NCI-H2107 treated with DMSO at 0.1 percent for 48 hours (cell line): ENCODE measurements around the gene MPC2.
"Not testable (repeated sequence)": the region's sequence is repeated elsewhere in the genome, so short reads cannot be mapped to it uniquely, and the experiment has no call there.

ENCODE experiments used
- DNase-seq: peaks from one replicate; lab custom pipeline; 2025; ENCODE audit not compliant: unreplicated experiment; lab: John Stamatoyannopoulos, UW

Gene MPC2

DNA sequence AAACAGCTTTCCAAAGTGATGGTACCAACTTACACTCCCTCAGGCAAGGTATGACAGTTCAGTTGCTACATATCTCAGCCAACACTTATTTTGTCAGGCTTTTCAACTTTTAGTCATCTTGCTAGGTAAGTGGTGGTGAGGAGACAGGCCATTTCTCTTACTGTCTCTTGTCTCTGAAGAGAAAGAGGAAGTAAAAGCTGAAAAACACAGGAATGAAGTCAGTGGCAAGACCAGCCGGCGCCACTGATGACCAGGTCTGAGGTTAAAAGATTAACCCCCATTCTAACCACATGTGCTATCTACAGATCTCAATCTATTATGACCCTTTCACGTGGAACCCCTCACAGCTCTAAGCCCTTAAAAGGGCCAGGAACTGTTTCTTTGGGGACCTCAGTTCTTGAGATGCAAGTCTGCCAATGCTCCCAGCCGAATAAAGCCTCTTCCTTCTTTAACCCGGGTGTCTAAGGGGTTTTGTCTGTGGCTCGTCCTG is 27.1 kb downstream of the MPC2 start:
- no peak for DNase-seq

DNA sequence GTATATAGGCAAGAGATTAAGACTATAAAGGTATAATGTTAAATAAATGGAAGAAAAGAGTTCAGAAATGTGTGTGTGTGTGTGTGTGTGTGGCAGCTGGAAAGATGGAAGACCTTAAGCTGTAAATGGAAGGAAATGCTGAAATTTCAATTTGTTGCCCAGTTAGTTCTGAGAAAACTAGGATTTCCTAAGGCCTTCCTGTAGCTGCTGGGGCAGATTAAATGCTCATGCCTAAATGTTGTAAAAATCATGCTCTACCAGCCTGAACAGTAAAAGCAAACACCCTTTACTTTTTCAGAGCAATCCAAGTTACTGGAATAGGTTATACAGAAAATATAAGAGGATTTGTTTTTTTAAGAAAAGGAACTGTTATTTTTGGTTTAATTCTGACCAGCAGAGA is 31.2 kb downstream of the MPC2 start:
- no peak for DNase-seq

DNA sequence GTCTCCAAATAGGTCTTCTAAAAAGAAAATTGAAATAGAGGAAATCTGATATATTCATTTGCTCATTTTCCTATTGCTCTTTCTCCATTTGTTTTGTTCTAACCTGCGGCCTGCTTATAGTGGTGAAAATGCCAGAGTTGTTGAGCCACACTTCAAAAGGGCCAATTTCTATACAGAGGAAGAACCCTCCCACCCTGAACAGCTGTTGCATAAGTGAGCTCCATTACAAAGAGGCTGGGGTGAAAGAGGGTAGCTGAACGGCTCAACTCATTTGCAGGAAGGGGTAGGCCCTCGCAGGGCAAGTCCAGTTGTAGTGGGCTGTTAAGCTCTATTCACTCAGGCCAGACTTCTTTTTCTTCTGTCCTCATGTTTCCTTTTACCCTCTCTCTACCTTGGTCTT is 31.7 kb downstream of the MPC2 start:
- DNase-seq, result peak; percentile 77

DNA sequence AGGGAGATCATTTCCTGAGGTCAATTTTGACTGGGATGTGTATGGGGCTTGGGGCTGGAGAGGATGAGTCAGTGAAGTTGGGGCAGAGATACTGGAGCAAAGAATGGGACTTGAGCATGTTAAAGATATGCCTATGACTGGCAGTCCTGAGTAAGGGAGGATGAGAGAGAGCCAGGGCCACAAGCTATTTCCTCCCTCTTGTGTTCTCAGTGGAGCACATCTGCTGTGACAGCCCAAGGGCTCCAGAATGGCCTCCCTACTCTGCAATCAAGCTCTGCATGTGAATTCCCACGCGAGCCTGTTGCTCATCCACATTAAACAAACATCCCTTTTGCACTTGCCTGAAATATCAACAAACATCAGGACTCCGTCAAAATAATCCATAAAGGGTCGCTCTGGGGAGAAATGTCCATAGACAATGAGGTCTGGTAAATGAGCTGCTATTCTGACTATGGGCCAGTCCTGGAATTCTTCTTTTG is 32.2 kb downstream of the MPC2 start:
- DNase-seq, result peak; percentile 51

DNA sequence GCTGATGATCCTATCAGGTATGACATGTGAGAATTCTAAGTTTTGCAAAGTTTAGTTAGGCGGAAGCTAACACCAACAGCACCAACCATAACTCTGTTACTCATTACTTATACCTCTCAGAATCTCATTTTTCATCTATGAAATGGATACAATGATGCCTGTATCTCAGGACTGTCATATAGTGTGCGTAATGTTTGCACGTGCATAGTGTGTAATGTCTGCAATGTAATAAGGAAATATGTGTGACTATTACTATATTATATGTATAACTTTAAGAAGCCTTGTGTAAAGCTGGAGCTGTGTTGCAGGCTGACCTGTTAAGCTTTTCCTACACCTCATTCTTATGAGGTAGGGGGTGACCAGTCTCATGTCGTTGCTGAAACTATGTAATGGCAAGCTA is 36.0 kb downstream of the MPC2 start:
- no peak for DNase-seq

DNA sequence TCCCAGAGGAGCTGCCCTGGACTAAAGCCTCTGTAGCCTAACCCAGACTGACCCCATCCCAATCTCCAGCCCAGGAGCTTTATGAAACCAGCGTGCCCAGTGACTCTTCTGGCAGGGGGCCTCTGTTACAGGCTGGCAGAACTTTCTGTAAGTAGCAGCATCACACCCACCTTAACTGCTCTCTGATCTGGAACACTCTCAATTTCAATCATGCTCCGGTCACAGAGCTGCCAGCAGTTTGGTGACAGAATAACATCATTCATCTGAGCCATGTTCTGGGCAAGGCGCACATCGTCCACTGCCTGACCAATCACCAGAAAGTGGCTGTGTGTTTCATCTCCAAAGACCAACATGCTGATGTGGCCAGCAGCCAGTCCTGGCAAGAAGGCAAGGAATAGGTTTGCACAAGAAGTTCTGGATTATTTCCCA is 37.6 kb downstream of the MPC2 start:
- no peak for DNase-seq

DNA sequence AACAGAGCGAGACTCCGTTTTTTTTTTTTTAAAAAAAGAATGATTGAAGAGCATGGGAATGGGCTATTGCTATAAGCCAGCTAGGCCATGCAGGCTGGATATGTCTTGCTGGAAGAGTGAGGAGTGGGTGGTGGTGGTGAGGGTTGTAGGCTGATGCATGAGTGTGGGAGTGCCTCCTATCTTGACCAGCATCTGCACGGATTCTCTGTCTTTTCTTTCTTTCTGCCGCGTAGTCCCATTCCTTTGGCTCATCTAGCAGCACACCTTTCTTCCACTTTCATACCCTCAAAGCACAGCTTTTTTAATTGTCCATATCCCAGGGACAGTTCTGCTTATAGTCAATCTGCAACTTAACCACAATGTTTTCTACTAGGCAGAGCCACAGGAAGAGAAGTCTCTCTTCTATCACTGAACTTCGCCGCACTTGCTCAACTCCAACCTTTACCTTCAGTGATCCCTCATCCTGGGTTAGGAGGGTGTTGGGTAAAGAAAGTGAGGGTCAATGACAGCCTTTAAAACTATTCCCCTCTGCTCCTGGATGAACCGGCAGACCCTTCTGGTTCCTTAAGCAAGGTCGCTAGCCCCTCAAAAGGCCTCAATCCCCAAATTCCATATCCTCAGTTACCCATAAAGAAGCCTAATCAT is 38.2 kb downstream of the MPC2 start:
- DNase-seq, result no peak

DNA sequence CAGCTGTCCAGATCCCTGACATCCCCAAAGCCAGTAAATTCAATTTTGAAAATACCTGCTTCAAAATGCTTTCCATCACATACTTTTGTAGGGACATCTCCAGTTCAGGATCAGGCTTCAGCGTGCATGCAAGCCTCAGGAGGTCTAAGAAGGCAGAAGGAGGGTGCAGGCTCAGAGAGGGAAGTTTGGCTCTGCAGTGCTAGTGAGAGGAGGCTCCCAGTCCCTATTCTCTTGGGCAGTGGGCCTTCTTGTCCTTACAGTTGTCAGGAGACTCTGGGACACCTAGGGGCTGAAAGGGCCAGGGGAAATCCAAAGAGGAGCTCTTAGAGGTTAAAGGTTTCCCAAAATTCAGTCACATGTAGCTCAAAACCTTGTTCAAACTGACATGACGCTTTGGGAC is 43.1 kb downstream of the MPC2 start:
- no peak for DNase-seq

DNA sequence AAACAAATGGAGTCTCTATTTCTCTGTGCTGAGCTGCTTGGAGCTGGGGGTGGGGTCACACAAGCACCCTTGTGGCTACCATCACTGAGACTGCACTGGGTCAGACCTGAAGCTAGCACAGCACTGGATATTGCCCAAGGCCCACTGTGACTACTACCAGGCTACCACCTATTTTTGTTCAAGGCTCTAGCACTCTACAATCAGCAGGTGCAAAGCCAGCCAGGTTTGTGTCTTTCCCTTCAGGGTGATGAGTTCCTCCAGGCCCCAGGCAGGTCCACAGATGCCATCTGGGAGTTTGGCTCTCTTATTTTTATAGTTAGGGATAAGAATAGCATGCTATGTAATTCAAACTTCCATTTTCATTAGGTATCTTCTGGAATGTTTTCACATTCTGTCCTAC is 46.5 kb downstream of the MPC2 start:
- no peak for DNase-seq

DNA sequence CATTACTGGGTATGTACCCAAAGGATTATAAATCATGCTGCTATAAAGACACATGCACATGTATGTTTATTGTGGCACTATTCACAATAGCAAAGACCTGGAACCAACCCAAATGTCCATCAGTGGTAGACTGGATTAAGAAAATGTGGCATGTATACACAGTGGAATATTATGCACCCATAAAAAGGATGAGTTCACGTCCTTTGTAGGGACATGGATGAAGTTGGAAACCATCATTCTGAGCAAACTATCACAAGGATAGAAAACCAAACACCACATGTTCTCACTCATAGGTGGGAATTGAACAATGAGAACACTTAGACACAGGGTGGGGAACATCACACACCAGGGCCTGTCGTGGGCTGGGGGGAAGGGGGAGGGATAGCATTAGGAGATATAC is 49.7 kb downstream of the MPC2 start:
- DNase-seq, result not testable (repeated sequence)

DNA sequence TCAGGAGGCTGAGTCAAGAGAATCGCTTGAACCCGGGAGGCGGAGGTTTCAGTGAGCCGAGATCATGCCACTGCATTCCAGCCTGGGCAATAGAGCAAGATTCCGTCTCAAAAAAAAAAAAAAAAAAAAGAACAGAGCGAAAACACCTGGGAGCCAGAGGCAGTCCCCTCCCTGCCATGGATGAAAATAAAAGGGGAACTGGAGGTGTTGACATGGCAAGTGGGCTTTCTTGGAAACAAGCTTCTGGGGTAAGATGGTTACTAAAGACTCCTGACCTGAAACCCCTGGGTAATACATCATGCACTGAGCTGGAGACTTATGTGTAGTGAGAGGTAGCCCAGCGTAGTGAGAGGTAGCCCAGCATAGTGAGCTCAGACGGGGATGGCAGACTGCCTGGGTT is 54.5 kb downstream of the MPC2 start:
- DNase-seq, result no peak

DNA sequence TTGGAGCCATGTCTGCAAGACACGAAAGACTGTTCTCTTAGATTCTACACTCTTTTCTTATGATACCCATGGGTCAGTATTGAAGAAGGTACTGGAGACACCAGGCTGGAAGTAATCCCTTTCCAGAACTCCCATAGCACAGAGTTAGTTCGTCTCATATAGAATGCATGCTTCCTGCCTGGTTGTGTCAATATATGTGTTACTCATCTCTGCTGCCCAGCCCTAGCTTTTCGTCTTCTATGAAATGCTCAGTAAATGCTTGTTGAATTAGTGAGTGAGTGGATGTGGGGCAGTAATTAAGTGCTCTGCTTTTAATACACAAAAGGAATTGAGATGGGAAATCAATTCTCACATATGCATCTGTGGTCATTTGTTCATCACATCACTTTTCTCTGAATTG is 55.1 kb downstream of the MPC2 start:
- DNase-seq, result no peak

DNA sequence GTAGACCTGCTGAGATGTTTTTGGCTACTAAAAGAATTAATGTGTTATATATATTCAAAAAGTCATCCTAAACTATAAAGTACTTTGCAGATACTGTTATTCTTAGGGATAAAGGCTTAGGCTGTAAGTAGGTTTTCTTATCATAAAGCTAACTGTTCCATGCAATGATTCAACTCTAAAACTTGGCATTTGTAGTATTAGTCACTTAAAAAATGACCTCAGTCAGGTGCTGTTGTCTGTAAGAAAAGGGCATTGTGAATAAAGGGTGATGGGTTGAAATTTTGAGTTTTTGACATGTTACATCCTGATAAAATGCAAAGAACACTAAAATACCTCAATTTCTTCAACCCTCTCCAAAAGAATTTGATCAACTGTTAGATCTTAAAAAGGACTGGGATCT is 55.8 kb downstream of the MPC2 start:
- no peak for DNase-seq

DNA sequence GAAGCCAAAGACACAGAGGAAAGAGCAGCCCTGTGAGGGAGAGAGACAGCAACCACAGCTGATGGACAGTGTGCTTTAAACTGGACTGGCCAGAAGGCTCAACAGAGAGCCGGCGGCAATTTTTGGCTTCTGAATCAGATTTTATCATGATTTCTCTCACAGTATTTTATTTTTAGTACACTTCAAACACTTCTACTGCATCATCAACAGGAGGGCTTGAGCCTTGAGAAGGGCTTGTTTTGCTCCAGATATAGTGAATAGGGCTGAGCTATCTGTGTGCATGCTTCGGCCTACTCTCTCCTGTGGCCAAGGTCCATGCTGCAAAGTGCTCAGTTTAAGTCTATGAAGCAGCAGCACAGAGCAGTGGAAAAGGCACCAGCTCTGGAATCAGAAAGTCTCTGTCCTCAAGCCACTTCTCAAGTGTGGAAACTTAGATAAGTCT is 56.3 kb downstream of the MPC2 start:
- DNase-seq, result no peak

DNA sequence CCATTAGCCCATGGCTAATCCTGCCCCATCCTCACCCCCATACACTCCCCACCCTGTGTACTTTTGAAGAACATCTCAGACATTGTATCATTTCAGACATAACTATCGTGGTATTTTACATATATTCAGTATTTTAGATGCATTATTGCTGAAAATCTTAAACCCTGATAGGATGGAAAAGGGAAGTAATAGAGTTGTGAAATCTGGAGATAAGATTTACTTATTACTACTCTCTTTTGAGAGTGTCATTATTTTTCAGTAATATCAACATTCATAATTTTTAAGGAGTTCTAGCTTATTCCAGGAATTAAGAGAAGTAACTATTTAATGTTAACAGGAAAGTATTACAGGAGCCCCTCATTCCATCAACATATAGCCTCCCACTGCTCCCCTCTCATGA is 57.4 kb downstream of the MPC2 start:
- DNase-seq, result no peak

DNA sequence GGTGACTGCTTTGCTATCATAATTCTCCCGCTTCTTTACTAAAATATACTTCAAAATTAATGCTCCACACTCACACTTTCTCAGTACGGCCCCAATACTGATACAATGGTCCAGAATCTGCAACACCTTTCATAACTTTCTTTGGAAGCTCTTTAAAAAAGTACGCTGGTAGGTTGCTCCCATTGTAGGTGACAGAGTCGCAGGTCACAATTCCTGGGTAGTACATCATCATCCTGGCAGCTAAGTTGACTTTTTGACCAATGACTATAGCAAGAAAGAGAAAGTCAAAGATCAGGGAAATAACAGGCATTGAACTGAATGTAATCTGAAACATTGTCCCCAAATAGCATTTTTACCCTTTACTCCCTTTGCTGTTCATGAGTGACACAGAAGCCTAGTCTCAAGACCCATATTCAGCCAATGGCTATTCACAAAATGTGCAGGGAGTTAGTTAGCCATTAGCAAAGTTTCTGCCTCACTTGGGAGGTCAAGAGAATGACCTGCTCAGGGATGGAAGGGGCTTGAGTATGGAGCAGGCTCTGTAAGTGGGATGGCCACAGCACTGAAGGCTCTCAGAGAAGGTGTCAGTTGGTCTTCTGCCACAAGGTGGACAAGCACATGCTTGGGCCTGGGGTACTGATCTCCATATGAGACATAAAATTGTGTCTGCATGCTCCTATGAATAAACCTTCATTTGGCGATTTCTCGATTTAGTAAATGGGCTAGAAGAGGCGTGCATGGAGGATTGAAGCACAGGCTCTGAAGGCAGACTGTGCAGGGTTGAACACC is 58.3 kb downstream of the MPC2 start:
- DNase-seq, result no peak

DNA sequence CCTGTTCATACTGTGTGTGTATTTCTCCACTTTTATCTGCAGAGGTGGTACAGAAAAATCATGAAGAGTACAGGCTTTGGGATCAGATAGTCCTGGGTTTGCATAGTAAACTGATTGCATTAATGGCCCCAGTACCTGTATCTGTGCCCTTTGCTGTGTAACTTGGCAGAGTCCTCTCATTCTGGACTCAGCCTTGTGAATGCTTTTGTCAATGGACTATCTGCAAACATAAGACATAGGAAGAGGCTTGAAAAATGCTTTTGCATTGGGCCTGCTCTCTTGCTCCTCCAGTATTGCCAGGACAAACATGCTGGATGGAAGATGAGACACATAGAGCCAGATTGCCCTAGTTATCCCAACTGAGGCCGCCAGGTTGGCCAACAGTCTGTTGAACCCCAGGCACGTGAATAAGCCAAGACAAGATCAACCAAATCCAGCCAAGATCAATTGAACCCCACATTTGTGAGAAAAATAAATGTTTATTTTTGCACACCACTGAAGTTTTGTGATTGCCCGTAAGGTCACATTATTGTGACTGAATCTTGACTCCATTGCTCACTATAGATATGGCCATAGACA is 60.2 kb downstream of the MPC2 start:
- DNase-seq, result no peak

DNA sequence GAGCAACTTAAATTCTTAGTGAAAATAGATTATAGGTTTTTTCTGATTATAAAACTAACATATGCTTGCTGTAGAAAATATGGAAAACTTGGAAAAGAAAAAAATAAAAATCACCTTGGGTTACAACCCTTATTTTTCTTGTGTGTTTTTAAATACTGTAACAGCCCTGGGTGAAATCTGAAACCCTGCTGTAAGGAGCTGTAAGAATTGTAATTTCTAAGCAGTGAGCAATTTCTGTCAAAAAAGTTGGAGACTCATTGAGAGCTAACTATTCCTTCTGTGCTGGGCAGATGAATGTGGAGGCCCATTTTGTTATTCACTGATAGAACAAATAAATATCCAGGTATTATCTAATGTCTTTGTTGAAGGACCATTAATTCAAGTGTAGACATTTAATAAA is 65.5 kb downstream of the MPC2 start:
- no peak for DNase-seq

DNA sequence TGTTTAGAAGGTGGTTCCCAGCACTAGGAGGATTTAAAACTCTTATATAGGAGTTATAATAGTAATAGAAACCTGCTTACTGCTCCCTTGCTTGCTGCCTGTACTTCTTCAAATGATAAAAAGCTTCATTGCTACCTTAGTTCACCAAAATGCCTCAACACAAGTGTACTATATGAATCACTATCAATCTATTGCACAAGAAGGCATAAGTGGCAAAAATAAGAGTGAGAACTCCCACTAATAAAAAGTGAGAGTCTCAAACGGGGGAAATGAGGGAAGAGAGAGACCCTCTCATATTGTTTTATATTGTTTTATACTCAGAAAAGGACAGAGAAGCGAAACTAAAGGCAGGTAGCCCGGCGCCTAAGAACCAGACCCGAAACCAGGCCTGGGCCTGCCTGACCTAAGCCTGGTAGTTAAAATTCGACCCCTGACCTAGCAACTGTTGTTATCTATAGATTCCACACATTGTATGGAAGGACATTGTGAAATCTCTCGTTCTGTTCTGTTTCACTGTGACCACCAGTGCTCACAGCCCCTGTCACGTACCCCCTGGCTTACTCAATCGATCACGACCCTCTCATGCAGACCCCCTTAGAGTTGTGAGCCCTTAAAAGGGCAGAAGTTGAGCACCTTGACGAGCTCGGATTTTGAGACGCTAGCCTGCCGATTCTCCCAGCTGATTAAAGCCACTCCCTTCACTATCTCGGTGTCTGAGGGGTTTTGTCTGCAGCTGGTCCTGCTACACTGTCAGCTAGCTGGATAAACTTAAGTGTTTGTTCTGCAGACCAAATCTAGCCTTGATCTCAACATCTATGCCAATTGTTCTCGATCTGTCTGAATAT is 67.5 kb downstream of the MPC2 start:
- DNase-seq, result not testable (repeated sequence)

DNA sequence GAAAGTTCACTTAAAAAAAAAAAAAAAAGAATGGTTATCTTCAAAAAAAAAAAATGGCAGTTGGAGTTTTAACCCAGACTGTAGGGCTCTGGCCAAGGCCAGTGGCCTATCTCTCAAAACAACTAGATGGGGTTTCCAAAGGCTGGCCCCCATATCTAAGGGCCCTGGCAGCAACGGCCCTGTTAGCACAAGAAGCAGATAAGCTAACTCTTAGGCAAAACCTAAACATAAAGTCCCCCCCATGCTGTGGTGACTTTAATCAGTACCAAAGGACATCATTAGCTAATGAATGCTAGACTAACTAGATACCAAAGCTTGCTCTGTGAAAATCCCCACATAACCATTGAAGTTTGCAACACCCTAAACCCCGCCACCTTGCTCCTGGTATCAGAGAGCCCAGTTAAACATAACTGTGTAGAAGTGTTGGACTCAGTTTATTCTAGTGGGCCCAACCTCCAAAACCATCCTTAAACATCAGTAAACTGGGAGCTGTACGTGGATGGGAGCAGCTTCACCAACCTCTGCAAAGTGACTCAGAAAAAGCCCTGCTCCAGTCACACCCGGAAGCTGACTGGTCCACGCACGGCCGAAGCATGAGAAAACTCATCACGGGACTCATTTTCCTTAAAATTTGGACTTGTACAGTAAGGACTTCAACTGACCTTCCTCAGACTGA is 70.0 kb downstream of the MPC2 start:
- DNase-seq, result not testable (repeated sequence)
